GM18511 (cell line): ENCODE results near the gene TAC3.
"Not testable (repeated sequence)": the region's sequence is repeated elsewhere in the genome, so short reads cannot be mapped to it uniquely, and the experiment has no call there.

Source experiments
- ATAC-seq: cut with Tn5 transposase; IDR thresholded peaks from one replicate; pipeline ENCODE4 v1.9.1; 2021; ENCODE audit warnings: mild to moderate bottlenecking, moderate library complexity; ENCODE audit not compliant: unreplicated experiment

TAC3 gene

GRCh38 chr12:57016348-57016747 is at the start of gene TAC3:
TAC3 (minus strand) TSS chr12:57016529; CDS start chr12:57015797, 732 bp downstream.
- ATAC-seq: no peak

GRCh38 chr12:57063991-57064685 is 47.8 kb upstream of the TAC3 start:
- ATAC-seq: peak; percentile 85

GRCh38 chr12:57058454-57058853 is 42.1 kb upstream of the TAC3 start:
- no peak for ATAC-seq

- ATAC-seq: no peak
These were observed 40.9 kb upstream of the TAC3 start for GRCh38 chr12:57057067-57057751.

- no peak for ATAC-seq
These were observed 39.5 kb upstream of the TAC3 start for GRCh38 chr12:57055824-57056223.

- not testable (repeated sequence) for ATAC-seq
These were observed 37.6 kb upstream of the TAC3 start for GRCh38 chr12:57053901-57054300.

- not testable (repeated sequence) for ATAC-seq
These were observed 36.8 kb upstream of the TAC3 start for GRCh38 chr12:57053146-57053545.

GRCh38 chr12:57051011-57051410 is 34.7 kb upstream of the TAC3 start:
- no peak for ATAC-seq

GRCh38 chr12:57049890-57050289 is 33.6 kb upstream of the TAC3 start, which contains the start of gene MYO1A:
MYO1A (minus strand) TSS chr12:57050129; CDS start chr12:57048323, 1,806 bp downstream.
- ATAC-seq: no peak

- ATAC-seq: no peak
These were observed 32.8 kb upstream of the TAC3 start for GRCh38 chr12:57049119-57049446.

- no peak for ATAC-seq
These were observed 32.2 kb upstream of the TAC3 start for GRCh38 chr12:57048423-57049118.

GRCh38 chr12:57047981-57048380 is 31.7 kb upstream of the TAC3 start:
- ATAC-seq: no peak

- peak; percentile 52 for ATAC-seq
These were observed 30.9 kb upstream of the TAC3 start for GRCh38 chr12:57046947-57047890.

- no peak for ATAC-seq
These were observed 29.9 kb upstream of the TAC3 start for GRCh38 chr12:57046086-57046791.

- ATAC-seq: no peak
These were observed 28.6 kb upstream of the TAC3 start for GRCh38 chr12:57044889-57045288.

- ATAC-seq: no peak
These were observed 28.1 kb upstream of the TAC3 start for GRCh38 chr12:57044468-57044867.

- ATAC-seq: no peak
These were observed 26.4 kb upstream of the TAC3 start for GRCh38 chr12:57042695-57043094.

GRCh38 chr12:57040750-57041149 is 24.4 kb upstream of the TAC3 start:
- no peak for ATAC-seq

- no peak for ATAC-seq
These were observed 23.9 kb upstream of the TAC3 start for GRCh38 chr12:57040211-57040610.
